ENCODE data around the gene SH3RF3. TPM values are rescaled to one million over a fixed set of nuclear protein-coding genes. Genes with fewer than 3 reads are reported as not detected.
"Not testable (repeated sequence)": the region's sequence is repeated elsewhere in the genome, so short reads cannot be mapped to it uniquely, and the experiment has no call there.

SH3RF3 gene
- total and polyA plus RNA-seq, 5 donors from 2014 or later: 0.16 to 1.6 (median 0.76) TPM

- Mint-ChIP-seq H3K27ac (no peak overlapping the region), H3K4me3 (no peak overlapping the region), H3K27me3 (peaks cover 22% of the 10 kb centered on the region), H3K4me1 (peaks cover 0 to 5% (median 5%) of the 10 kb centered on the region in 4 donors), H3K36me3 (no peaks in the 10 kb centered on the region), H3K9me3 (peaks cover 0 to 2% (median 0%) of the 10 kb centered on the region in 7 donors)
- no peak for ATAC-seq (ENCODE audit: low read depth in 2 of 2)
- H3K27me3 ChIP-seq (ENCODE audit: control insufficient read depth, insufficient read depth, low read length): peaks cover 2% of the 10 kb centered on the region
- no peak for DNase-seq
- H3K9me3 ChIP-seq (ENCODE audit: control insufficient read depth in 2 of 2, low read length in 2 of 2): no peaks in the 10 kb centered on the region
- no peaks in the 10 kb centered on the region for H3K36me3 ChIP-seq (ENCODE audit: control insufficient read depth, insufficient read depth, low read length)
- no peak overlapping the region for H3K27ac ChIP-seq (ENCODE audit: insufficient read depth, low read length, poor library complexity, severe bottlenecking)
- H3K4me1 ChIP-seq (ENCODE audit: control insufficient read depth, insufficient read depth, low read length, poor library complexity, severe bottlenecking): no peaks in the 10 kb centered on the region
- no peak overlapping the region for H3K4me3 ChIP-seq (ENCODE audit: low read depth, low read length)
These were observed 10.7 kb upstream of the SH3RF3 start for GRCh38 chr2:109118321-109118720.

GRCh38 chr2:109120166-109120565 is 8.8 kb upstream of the SH3RF3 start:
- Histone ChIP-seq H3K36me3 (ENCODE audit: control insufficient read depth, insufficient read depth, low read length) (no peaks in the 10 kb centered on the region), H3K9me3 (ENCODE audit: control insufficient read depth in 2 of 2, low read length in 2 of 2) (no peaks in the 10 kb centered on the region), H3K27ac (ENCODE audit: insufficient read depth, low read length, poor library complexity, severe bottlenecking) (no peak overlapping the region), H3K27me3 (ENCODE audit: control insufficient read depth, insufficient read depth, low read length) (peaks cover 2% of the 10 kb centered on the region), H3K4me3 (ENCODE audit: low read depth, low read length) (no peak overlapping the region), H3K4me1 (ENCODE audit: control insufficient read depth, insufficient read depth, low read length, poor library complexity, severe bottlenecking) (no peaks in the 10 kb centered on the region)
- Mint-ChIP-seq H3K27me3 (peaks cover 22% of the 10 kb centered on the region), H3K9me3 (peaks cover 0 to 2% (median 0%) of the 10 kb centered on the region in 7 donors), H3K27ac (no peak overlapping the region), H3K36me3 (no peaks in the 10 kb centered on the region), H3K4me1 (peaks cover 0 to 9% (median 5%) of the 10 kb centered on the region in 4 donors), H3K4me3 (no peak overlapping the region)
- no peak for ATAC-seq (ENCODE audit: low read depth in 2 of 2)
- DNase-seq: no peak

- not testable (repeated sequence) for H3K27me3 ChIP-seq (ENCODE audit: control insufficient read depth, insufficient read depth, low read length); H3K4me3 Mint-ChIP-seq; ATAC-seq (ENCODE audit: low read depth in 2 of 2); H3K36me3 Mint-ChIP-seq; H3K9me3 ChIP-seq (ENCODE audit: control insufficient read depth in 2 of 2, low read length in 2 of 2); H3K27ac Mint-ChIP-seq; H3K36me3 ChIP-seq (ENCODE audit: control insufficient read depth, insufficient read depth, low read length); H3K27ac ChIP-seq (ENCODE audit: insufficient read depth, low read length, poor library complexity, severe bottlenecking); H3K9me3 Mint-ChIP-seq; H3K4me1 ChIP-seq (ENCODE audit: control insufficient read depth, insufficient read depth, low read length, poor library complexity, severe bottlenecking); H3K4me3 ChIP-seq (ENCODE audit: low read depth, low read length); DNase-seq
- Mint-ChIP-seq H3K27me3 (peaks cover 24% of the 10 kb centered on the region), H3K4me1 (peaks cover 0 to 11% (median 5%) of the 10 kb centered on the region in 4 donors)
These were observed 8.3 kb upstream of the SH3RF3 start for GRCh38 chr2:109120686-109121085.

GRCh38 chr2:109123586-109124201 is 5.3 kb upstream of the SH3RF3 start:
- H3K36me3 ChIP-seq (ENCODE audit: control insufficient read depth, insufficient read depth, low read length): no peaks in the 10 kb centered on the region
- ATAC-seq (ENCODE audit: low read depth in 2 of 2) (no peak), DNase-seq (no peak)
- H3K36me3 Mint-ChIP-seq: no peaks in the 10 kb centered on the region
- H3K27me3 ChIP-seq (ENCODE audit: control insufficient read depth, insufficient read depth, low read length): peaks cover 12% of the 10 kb centered on the region
- no peak overlapping the region for H3K4me3 ChIP-seq (ENCODE audit: low read depth, low read length)
- H3K4me3 Mint-ChIP-seq: no peak overlapping the region
- no peak overlapping the region for H3K27ac Mint-ChIP-seq
- H3K4me1 ChIP-seq (ENCODE audit: control insufficient read depth, insufficient read depth, low read length, poor library complexity, severe bottlenecking): peaks cover 13% of the 10 kb centered on the region
- H3K9me3 Mint-ChIP-seq: peaks cover 0 to 2% (median 0%) of the 10 kb centered on the region in 7 donors
- peaks cover 42% of the 10 kb centered on the region for H3K27me3 Mint-ChIP-seq
- H3K9me3 ChIP-seq (ENCODE audit: control insufficient read depth in 2 of 2, low read length in 2 of 2): no peaks in the 10 kb centered on the region
- H3K4me1 Mint-ChIP-seq: peaks cover 0 to 22% (median 3%) of the 10 kb centered on the region in 4 donors
- no peak overlapping the region for H3K27ac ChIP-seq (ENCODE audit: insufficient read depth, low read length, poor library complexity, severe bottlenecking)

- H3K4me1 Mint-ChIP-seq: peaks cover 0 to 24% (median 3%) of the 10 kb centered on the region in 4 donors
- H3K27ac Mint-ChIP-seq: peak overlapping the region in 1 of 3 donors; percentile 66
- no peaks in the 10 kb centered on the region for H3K36me3 Mint-ChIP-seq
- no peaks in the 10 kb centered on the region for H3K9me3 ChIP-seq (ENCODE audit: control insufficient read depth in 2 of 2, low read length in 2 of 2)
- no peak overlapping the region for H3K4me3 ChIP-seq (ENCODE audit: low read depth, low read length)
- peaks cover 25% of the 10 kb centered on the region for H3K4me1 ChIP-seq (ENCODE audit: control insufficient read depth, insufficient read depth, low read length, poor library complexity, severe bottlenecking)
- H3K27ac ChIP-seq (ENCODE audit: insufficient read depth, low read length, poor library complexity, severe bottlenecking): no peak overlapping the region
- no peak for ATAC-seq (ENCODE audit: low read depth in 2 of 2)
- no peak overlapping the region for H3K4me3 Mint-ChIP-seq
- H3K27me3 ChIP-seq (ENCODE audit: control insufficient read depth, insufficient read depth, low read length): peaks cover 12% of the 10 kb centered on the region
- no peak for DNase-seq
- peaks cover 0 to 2% (median 0%) of the 10 kb centered on the region in 7 donors for H3K9me3 Mint-ChIP-seq
- peaks cover 40% of the 10 kb centered on the region for H3K27me3 Mint-ChIP-seq
- H3K36me3 ChIP-seq (ENCODE audit: control insufficient read depth, insufficient read depth, low read length): no peaks in the 10 kb centered on the region
These were observed 3.9 kb upstream of the SH3RF3 start for GRCh38 chr2:109124982-109125592.

- peaks cover 0 to 31% (median 7%) of the 10 kb centered on the region in 4 donors for H3K4me1 Mint-ChIP-seq
- peak overlapping the region in 1 of 4 donors; percentile 20 for H3K4me3 Mint-ChIP-seq
- Histone ChIP-seq H3K27me3 (ENCODE audit: control insufficient read depth, insufficient read depth, low read length) (peaks cover 12% of the 10 kb centered on the region), H3K4me1 (ENCODE audit: control insufficient read depth, insufficient read depth, low read length, poor library complexity, severe bottlenecking) (peaks cover 32% of the 10 kb centered on the region), H3K27ac (ENCODE audit: insufficient read depth, low read length, poor library complexity, severe bottlenecking) (no peak overlapping the region), H3K9me3 (ENCODE audit: control insufficient read depth in 2 of 2, low read length in 2 of 2) (no peaks in the 10 kb centered on the region), H3K36me3 (ENCODE audit: control insufficient read depth, insufficient read depth, low read length) (no peaks in the 10 kb centered on the region), H3K4me3 (ENCODE audit: low read depth, low read length) (no peak overlapping the region)
- peaks cover 47% of the 10 kb centered on the region for H3K27me3 Mint-ChIP-seq
- DNase-seq: no peak
- peak overlapping the region in 2 of 3 donors; percentile 65 to 66 for H3K27ac Mint-ChIP-seq
- ATAC-seq (ENCODE audit: low read depth in 2 of 2): no peak
- H3K36me3 Mint-ChIP-seq: no peaks in the 10 kb centered on the region
- peaks cover 0 to 2% (median 0%) of the 10 kb centered on the region in 7 donors for H3K9me3 Mint-ChIP-seq
These were observed 3.2 kb upstream of the SH3RF3 start for GRCh38 chr2:109125593-109126500.

- peaks cover 34% of the 10 kb centered on the region for H3K4me1 ChIP-seq (ENCODE audit: control insufficient read depth, insufficient read depth, low read length, poor library complexity, severe bottlenecking)
- no peaks in the 10 kb centered on the region for H3K36me3 Mint-ChIP-seq
- peaks cover 12% of the 10 kb centered on the region for H3K27me3 ChIP-seq (ENCODE audit: control insufficient read depth, insufficient read depth, low read length)
- no peak overlapping the region for H3K4me3 ChIP-seq (ENCODE audit: low read depth, low read length)
- ATAC-seq (ENCODE audit: low read depth in 2 of 2) (no peak), DNase-seq (no peak)
- peak overlapping the region in 1 of 3 donors; percentile 65 for H3K27ac Mint-ChIP-seq
- H3K36me3 ChIP-seq (ENCODE audit: control insufficient read depth, insufficient read depth, low read length): no peaks in the 10 kb centered on the region
- peaks cover 52% of the 10 kb centered on the region for H3K27me3 Mint-ChIP-seq
- H3K9me3 ChIP-seq (ENCODE audit: control insufficient read depth in 2 of 2, low read length in 2 of 2): no peaks in the 10 kb centered on the region
- H3K9me3 Mint-ChIP-seq: peaks cover 0 to 2% (median 0%) of the 10 kb centered on the region in 7 donors
- H3K4me3 Mint-ChIP-seq: peak overlapping the region in 1 of 4 donors; percentile 20
- peaks cover 0 to 36% (median 8%) of the 10 kb centered on the region in 4 donors for H3K4me1 Mint-ChIP-seq
- H3K27ac ChIP-seq (ENCODE audit: insufficient read depth, low read length, poor library complexity, severe bottlenecking): no peak overlapping the region
These were observed 2.5 kb upstream of the SH3RF3 start for GRCh38 chr2:109126501-109126860.
